Neural progenitor cell (in vitro differentiated cells): ENCODE data around the gene FIGLA. TPM values are rescaled to one million over a fixed set of nuclear protein-coding genes. Genes with fewer than 3 reads are reported as not detected.

Experiments used
- DNase-seq: peaks from one replicate; pipeline ENCODE4 v3.0.0-alpha.2; 2016; ENCODE audit warnings: low spot score
- H2AFZ ChIP-seq: fragments of 200-600 bp; sonication (generic); replicated peaks from 2 replicates; pipeline ENCODE4 v1.6.1; 2016; ENCODE audit warnings: antibody characterized with exemption
- H3F3A ChIP-seq: fragments of 200-600 bp; sonication (generic); 2 replicates; pipeline ENCODE4 v1.6.1; 2016; ENCODE audit warnings: antibody characterized with exemption, low read depth
- H3K27ac ChIP-seq: fragments of 200-600 bp; sonication (generic); 2 replicates; pipeline ENCODE4 v1.5.1; 2016; ENCODE audit warnings: mild to moderate bottlenecking
- H3K27me3 ChIP-seq: fragments of 200-600 bp; sonication (generic); 2 replicates; pipeline ENCODE4 v1.6.1; 2016; ENCODE audit warnings: mild to moderate bottlenecking, moderate library complexity
- H3K36me3 ChIP-seq: fragments of 200-600 bp; sonication (generic); 2 replicates; pipeline ENCODE4 v1.5.1; 2016
- H3K4me1 ChIP-seq: fragments of 200-600 bp; sonication (generic); 2 replicates; pipeline ENCODE4 v1.6.1; 2016; ENCODE audit warnings: mixed run types
- H3K4me2 ChIP-seq: fragments of 200-600 bp; sonication (generic); 2 replicates; pipeline ENCODE4 v1.6.1; 2016
- H3K4me3 ChIP-seq: fragments of 200-600 bp; sonication (generic); 2 replicates; pipeline ENCODE4 v1.5.1; 2016
- H3K79me2 ChIP-seq: fragments of 200-600 bp; sonication (generic); 2 replicates; pipeline ENCODE4 v1.6.1; 2016; ENCODE audit warnings: low read depth
- H3K9ac ChIP-seq: fragments of 200-600 bp; sonication (generic); 2 replicates; pipeline ENCODE4 v1.6.1; 2016
- H3K9me3 ChIP-seq: fragments of 200-600 bp; sonication (generic); 2 replicates; pipeline ENCODE4 v1.5.1; 2016; ENCODE audit warnings: low read depth
- H4K20me1 ChIP-seq: fragments of 200-600 bp; sonication (generic); 2 replicates; pipeline ENCODE4 v1.6.1; 2016; ENCODE audit warnings: low read depth
- H3K27ac Mint-ChIP-seq: 3 replicates; pipeline ENCODE4 v1.8.0; 2021; ENCODE audit warnings: mixed read lengths
- H3K27me3 Mint-ChIP-seq: 2 replicates; pipeline ENCODE4 v1.8.0; 2022; ENCODE audit warnings: low read depth, mild to moderate bottlenecking, inconsistent platforms, moderate library complexity, mixed read lengths; ENCODE audit not compliant: insufficient read depth
- H3K36me3 Mint-ChIP-seq: 3 replicates; pipeline ENCODE4 v1.8.0; 2021; ENCODE audit warnings: mixed read lengths
- H3K4me1 Mint-ChIP-seq: 3 replicates; pipeline ENCODE4 v1.8.0; 2021; ENCODE audit warnings: mixed read lengths
- H3K4me3 Mint-ChIP-seq: 3 replicates; pipeline ENCODE4 v1.8.0; 2021; ENCODE audit warnings: mild to moderate bottlenecking, moderate library complexity, mixed read lengths
- H3K9me3 Mint-ChIP-seq: 3 replicates; pipeline ENCODE4 v1.8.0; 2020; ENCODE audit warnings: mixed read lengths
- CTCF ChIP-seq: fragments of 200-600 bp; sonication (generic); IDR thresholded peaks from 2 replicates; pipeline ENCODE4 v1.5.1; 2017; ENCODE audit warnings: antibody characterized with exemption, mild to moderate bottlenecking
- EZH2 ChIP-seq: fragments of 200-600 bp; sonication (generic); IDR thresholded peaks from 2 replicates; pipeline ENCODE4 v1.6.1; 2017; ENCODE audit warnings: antibody characterized with exemption, mild to moderate bottlenecking, moderate library complexity
- EZH2phosphoT487 ChIP-seq: fragments of 200-600 bp; sonication (generic); IDR thresholded peaks from 2 replicates; pipeline ENCODE4 v1.6.1; 2017; ENCODE audit warnings: antibody characterized with exemption
- total RNA-seq: library from RNA; depleted of rRNA; stranded (reverse); fragments of >200 nt; gene quantifications from 2 replicates; pipeline ENCODE4 v1.2.3, GENCODE V29; 2015; ENCODE audit warnings: low replicate concordance

The FIGLA gene
- total RNA-seq, 1 donor from 2014 or later, result not detected

- Histone ChIP-seq H3K79me2 (peaks cover 98% of the 10 kb centered on the region), H4K20me1 (peaks cover 26% of the 10 kb centered on the region), H2AFZ (no peak overlapping the region), H3K27me3 (no peaks in the 10 kb centered on the region), H3F3A (no peaks in the 10 kb centered on the region), H3K4me1 (peaks cover 8% of the 10 kb centered on the region), H3K9me3 (no peaks in the 10 kb centered on the region), H3K4me3 (no peak overlapping the region), H3K9ac (no peak overlapping the region), H3K27ac (no peak overlapping the region), H3K36me3 (no peaks in the 10 kb centered on the region), H3K4me2 (no peak overlapping the region)
- no peak overlapping the region for H3K4me3 Mint-ChIP-seq
- peaks cover 6% of the 10 kb centered on the region for H3K4me1 Mint-ChIP-seq
- H3K36me3 Mint-ChIP-seq, result peaks cover 10% of the 10 kb centered on the region
- peaks cover 3% of the 10 kb centered on the region for H3K9me3 Mint-ChIP-seq
- no peak for DNase-seq
- TF ChIP-seq EZH2phosphoT487, result no peak
- TF ChIP-seq CTCF, result no peak
- TF ChIP-seq EZH2, result no peak
- H3K27me3 Mint-ChIP-seq, result peaks cover 2% of the 10 kb centered on the region
- no peak overlapping the region for H3K27ac Mint-ChIP-seq
Observed at GRCh38 chr2:70757360-70757759, 33.1 kb downstream of the FIGLA start.

GRCh38 chr2:70756128-70756527 lies 34.3 kb downstream of the FIGLA start:
- H3K27ac Mint-ChIP-seq, result no peak overlapping the region
- Histone ChIP-seq H3K4me1 (peaks cover 8% of the 10 kb centered on the region), H3K9ac (no peak overlapping the region), H3K79me2 (peaks cover 98% of the 10 kb centered on the region), H3K4me3 (no peak overlapping the region), H3K4me2 (no peak overlapping the region), H3F3A (no peaks in the 10 kb centered on the region), H3K27ac (no peak overlapping the region), H2AFZ (no peak overlapping the region), H4K20me1 (peaks cover 26% of the 10 kb centered on the region), H3K36me3 (no peaks in the 10 kb centered on the region), H3K27me3 (no peaks in the 10 kb centered on the region), H3K9me3 (no peaks in the 10 kb centered on the region)
- DNase-seq, result no peak
- TF ChIP-seq EZH2phosphoT487 (no peak), CTCF (no peak), EZH2 (no peak)
- H3K9me3 Mint-ChIP-seq, result peaks cover 3% of the 10 kb centered on the region
- peaks cover 2% of the 10 kb centered on the region for H3K27me3 Mint-ChIP-seq
- H3K36me3 Mint-ChIP-seq, result peaks cover 10% of the 10 kb centered on the region
- no peak overlapping the region for H3K4me3 Mint-ChIP-seq
- H3K4me1 Mint-ChIP-seq, result peaks cover 6% of the 10 kb centered on the region

- TF ChIP-seq EZH2phosphoT487 (no peak), CTCF (no peak), EZH2 (no peak)
- H2AFZ ChIP-seq, result no peak overlapping the region
- no peak overlapping the region for H3K4me3 Mint-ChIP-seq
- H3K36me3 Mint-ChIP-seq, result peaks cover 16% of the 10 kb centered on the region
- H3K9me3 Mint-ChIP-seq, result peaks cover 8% of the 10 kb centered on the region
- H3K9ac ChIP-seq, result no peak overlapping the region
- H3K4me2 ChIP-seq, result no peak overlapping the region
- peaks cover 26% of the 10 kb centered on the region for H4K20me1 ChIP-seq
- no peak overlapping the region for H3K27ac Mint-ChIP-seq
- no peaks in the 10 kb centered on the region for H3K27me3 ChIP-seq
- H3K9me3 ChIP-seq, result no peaks in the 10 kb centered on the region
- H3K36me3 ChIP-seq, result no peaks in the 10 kb centered on the region
- H3K79me2 ChIP-seq, result peaks cover 98% of the 10 kb centered on the region
- H3K4me3 ChIP-seq, result no peak overlapping the region
- H3K27ac ChIP-seq, result no peak overlapping the region
- no peaks in the 10 kb centered on the region for H3K27me3 Mint-ChIP-seq
- H3K4me1 Mint-ChIP-seq, result peaks cover 6% of the 10 kb centered on the region
- DNase-seq, result no peak
- peaks cover 3% of the 10 kb centered on the region for H3K4me1 ChIP-seq
- H3F3A ChIP-seq, result no peaks in the 10 kb centered on the region
Observed at GRCh38 chr2:70753902-70754301, 36.5 kb downstream of the FIGLA start.
